ENCODE results near the gene MYBPC1. TPM values are rescaled to one million over a fixed set of nuclear protein-coding genes. Genes with fewer than 3 reads are reported as not detected.

Gene MYBPC1
- total RNA-seq, 5 donors from 2014 or later (not counting 1 experiment from before 2014, with no cell fraction given) = not detected

- Mint-ChIP-seq H3K4me3 (no peak overlapping the region), H3K9me3 (no peaks in the 10 kb centered on the region), H3K36me3 (no peaks in the 10 kb centered on the region), H3K27me3 (no peaks in the 10 kb centered on the region), H3K27ac (no peak overlapping the region), H3K4me1 (no peaks in the 10 kb centered on the region)
- CTCF ChIA-PET = no interaction called here
- DNase-seq (no peak), ATAC-seq (replicated peaks in 1 of 4) (no peak)
- no peaks in the 10 kb centered on the region for H3K9me3 ChIP-seq
- WGBS (ENCODE audit: insufficient coverage) = no CpG with 5 or more reads among the region's 2 CpGs
- POLR2A ChIA-PET = no interaction called here
- H3K36me3 ChIP-seq (ENCODE audit: control insufficient read depth in 2 of 2, extremely low read depth in 1 of 2, insufficient read depth in 1 of 2, low read length in 1 of 2) = no peaks in the 10 kb centered on the region
- no peak overlapping the region for H3K27ac ChIP-seq (ENCODE audit: low read length)
- no peaks in the 10 kb centered on the region for H3K4me1 ChIP-seq (ENCODE audit: control insufficient read depth in 1 of 2, extremely low read depth in 1 of 2, insufficient read depth in 2 of 2, low read length in 2 of 2)
- H3K4me3 ChIP-seq (ENCODE audit: control insufficient read depth in 1 of 2, extremely low read depth in 1 of 2, low read length in 1 of 2) = no peak overlapping the region
- peaks cover 0 to 3% of the 10 kb centered on the region in 2 experiments for H3K27me3 ChIP-seq (replicated peaks in 1 of 2; ENCODE audit: control insufficient read depth in 2 of 2, extremely low read depth in 1 of 2, insufficient read depth in 2 of 2, low read length in 1 of 2)
Measured at GRCh38 chr12:101607894-101608293, 13.1 kb downstream of the MYBPC1 start.

- 90% methylated on average over 4 of the region's 10 CpGs for WGBS (ENCODE audit: insufficient coverage)
- H3K4me3 Mint-ChIP-seq = no peak overlapping the region
- Histone ChIP-seq H3K9me3 (no peaks in the 10 kb centered on the region), H3K4me1 (ENCODE audit: control insufficient read depth in 1 of 2, extremely low read depth in 1 of 2, insufficient read depth in 2 of 2, low read length in 2 of 2) (no peaks in the 10 kb centered on the region), H3K27ac (ENCODE audit: low read length) (no peak overlapping the region), H3K36me3 (ENCODE audit: control insufficient read depth in 2 of 2, extremely low read depth in 1 of 2, insufficient read depth in 1 of 2, low read length in 1 of 2) (no peaks in the 10 kb centered on the region), H3K4me3 (ENCODE audit: control insufficient read depth in 1 of 2, extremely low read depth in 1 of 2, low read length in 1 of 2) (no peak overlapping the region), H3K27me3 (replicated peaks in 1 of 2; ENCODE audit: control insufficient read depth in 2 of 2, extremely low read depth in 1 of 2, insufficient read depth in 2 of 2, low read length in 1 of 2) (peaks cover 0 to 3% of the 10 kb centered on the region in 2 experiments)
- no peaks in the 10 kb centered on the region for H3K36me3 Mint-ChIP-seq
- DNase-seq (no peak), ATAC-seq (replicated peaks in 1 of 4) (no peak)
- no peaks in the 10 kb centered on the region for H3K9me3 Mint-ChIP-seq
- no peaks in the 10 kb centered on the region for H3K4me1 Mint-ChIP-seq
- H3K27me3 Mint-ChIP-seq = no peaks in the 10 kb centered on the region
- H3K27ac Mint-ChIP-seq = no peak overlapping the region
- CTCF ChIA-PET = no interaction called here
- POLR2A ChIA-PET = no interaction called here
Measured at GRCh38 chr12:101608301-101609133, 13.7 kb downstream of the MYBPC1 start.

DNA sequence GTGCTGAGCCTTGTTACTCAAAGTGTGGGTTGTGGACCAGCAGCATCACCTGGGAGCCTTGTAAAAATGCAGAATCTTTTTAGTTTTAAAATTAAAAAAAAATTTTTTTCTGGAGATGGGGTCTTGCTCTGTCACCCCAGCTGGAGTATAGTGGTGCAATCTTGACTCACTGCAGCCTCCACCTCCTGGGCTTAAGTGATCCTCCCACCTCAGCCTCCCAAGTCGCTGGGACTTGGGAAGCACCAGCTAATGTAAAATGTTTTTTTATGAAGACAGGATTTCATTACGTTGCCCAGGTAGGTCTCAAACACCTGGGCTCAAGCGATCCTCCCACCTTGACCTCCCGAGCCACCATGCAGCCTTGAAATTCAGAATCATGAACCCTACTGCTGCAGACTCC, 14.4 kb downstream of the MYBPC1 start:
- CTCF ChIA-PET = no interaction called here
- WGBS (ENCODE audit: insufficient coverage) = 94% methylated on average over 3 of the region's 4 CpGs
- H3K27me3 ChIP-seq (replicated peaks in 1 of 2; ENCODE audit: control insufficient read depth in 2 of 2, extremely low read depth in 1 of 2, insufficient read depth in 2 of 2, low read length in 1 of 2) = peaks cover 0 to 3% of the 10 kb centered on the region in 2 experiments

DNA sequence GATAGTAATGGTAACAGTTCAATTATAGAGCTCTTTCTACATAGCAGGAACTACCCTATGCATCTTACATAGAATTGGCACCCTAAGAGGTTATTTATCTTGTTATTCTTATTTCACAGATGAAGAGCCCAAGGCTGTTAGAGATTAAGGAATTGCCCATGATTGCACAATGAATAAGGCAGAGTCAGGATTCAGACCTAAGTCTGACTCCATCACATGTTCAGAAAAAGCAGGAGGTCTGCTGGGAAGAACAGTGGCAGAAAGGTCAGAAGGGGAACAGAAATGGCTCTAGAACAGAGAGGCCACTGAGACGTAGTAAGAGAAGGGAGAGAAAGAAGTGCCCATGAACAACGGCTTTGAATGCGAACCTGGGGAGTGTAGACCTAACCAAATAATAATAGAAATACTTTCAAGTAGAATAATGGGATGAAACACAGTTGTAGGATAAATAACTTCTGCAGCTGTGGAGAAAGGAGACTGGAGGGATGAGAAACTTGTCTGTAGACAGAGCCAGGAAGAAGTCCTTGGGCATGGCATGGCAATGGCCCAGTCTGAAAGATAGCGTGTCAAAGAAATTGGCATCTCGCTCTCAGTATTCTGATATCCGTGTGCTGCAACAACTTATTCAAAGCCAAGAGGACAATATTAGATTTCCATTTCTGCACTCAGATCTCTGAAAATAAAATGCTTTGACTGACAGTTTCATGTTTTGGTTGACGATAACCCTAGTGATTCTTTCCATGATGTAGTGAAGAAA, 17.6 kb downstream of the MYBPC1 start:
- WGBS (ENCODE audit: insufficient coverage) = 100% methylated on average over 2 of the region's 7 CpGs
- H3K27ac Mint-ChIP-seq = no peak overlapping the region
- H3K27me3 Mint-ChIP-seq = no peaks in the 10 kb centered on the region

More for the DNA sequence above, 14.4 kb downstream of the MYBPC1 start:
- no peaks in the 10 kb centered on the region for H3K9me3 ChIP-seq
- no peaks in the 10 kb centered on the region for H3K4me1 Mint-ChIP-seq
- no peak overlapping the region for H3K4me3 Mint-ChIP-seq
- DNase-seq (no peak), ATAC-seq (replicated peaks in 1 of 4) (no peak)
- H3K27ac ChIP-seq (ENCODE audit: low read length) = no peak overlapping the region
- H3K4me1 ChIP-seq (ENCODE audit: control insufficient read depth in 1 of 2, extremely low read depth in 1 of 2, insufficient read depth in 2 of 2, low read length in 2 of 2) = no peaks in the 10 kb centered on the region
- H3K36me3 ChIP-seq (ENCODE audit: control insufficient read depth in 2 of 2, extremely low read depth in 1 of 2, insufficient read depth in 1 of 2, low read length in 1 of 2) = no peaks in the 10 kb centered on the region
- H3K27ac Mint-ChIP-seq = no peak overlapping the region
- no peaks in the 10 kb centered on the region for H3K27me3 Mint-ChIP-seq
- no peaks in the 10 kb centered on the region for H3K36me3 Mint-ChIP-seq
- no peak overlapping the region for H3K4me3 ChIP-seq (ENCODE audit: control insufficient read depth in 1 of 2, extremely low read depth in 1 of 2, low read length in 1 of 2)
- H3K9me3 Mint-ChIP-seq = no peaks in the 10 kb centered on the region
- POLR2A ChIA-PET = no interaction called here

GRCh38 chr12:101616027-101616494, 21.3 kb downstream of the MYBPC1 start:
- H3K27me3 Mint-ChIP-seq = peaks cover 0 to 4% of the 10 kb centered on the region in 2 donors
- DNase-seq (peak in 3 of 35 experiments; percentile 0 to 9 (median 5)), ATAC-seq (replicated peaks in 1 of 4) (peak in 1 of 4 experiments; percentile 47)
- Histone ChIP-seq H3K27ac (ENCODE audit: low read length) (no peak overlapping the region), H3K4me1 (ENCODE audit: control insufficient read depth in 1 of 2, extremely low read depth in 1 of 2, insufficient read depth in 2 of 2, low read length in 2 of 2) (no peaks in the 10 kb centered on the region), H3K9me3 (no peaks in the 10 kb centered on the region), H3K4me3 (ENCODE audit: control insufficient read depth in 1 of 2, extremely low read depth in 1 of 2, low read length in 1 of 2) (no peak overlapping the region), H3K27me3 (replicated peaks in 1 of 2; ENCODE audit: control insufficient read depth in 2 of 2, extremely low read depth in 1 of 2, insufficient read depth in 2 of 2, low read length in 1 of 2) (no peaks in the 10 kb centered on the region), H3K36me3 (ENCODE audit: control insufficient read depth in 2 of 2, extremely low read depth in 1 of 2, insufficient read depth in 1 of 2, low read length in 1 of 2) (no peaks in the 10 kb centered on the region)
- H3K4me3 Mint-ChIP-seq = peak overlapping the region in 2 of 3 donors; percentile 18 to 25
- POLR2A ChIA-PET = no interaction called here
- H3K9me3 Mint-ChIP-seq = no peaks in the 10 kb centered on the region
- CTCF ChIA-PET = interaction anchor here in 1 of 2 donors (0.5 to 0.6 kb wide), 2 partner anchors 142 to 160 kb away, joined by 3 to 7 read pairs; no protein-coding TSS in a partner anchor
- no peaks in the 10 kb centered on the region for H3K36me3 Mint-ChIP-seq
- H3K27ac Mint-ChIP-seq = no peak overlapping the region
- 0% methylated on average over 1 of the region's 4 CpGs for WGBS (ENCODE audit: insufficient coverage)
- peaks cover 13 to 16% (median 13%) of the 10 kb centered on the region in 3 donors for H3K4me1 Mint-ChIP-seq

More for the DNA sequence above, 17.6 kb downstream of the MYBPC1 start:
- Histone ChIP-seq H3K27ac (ENCODE audit: low read length) (no peak overlapping the region), H3K36me3 (ENCODE audit: control insufficient read depth in 2 of 2, extremely low read depth in 1 of 2, insufficient read depth in 1 of 2, low read length in 1 of 2) (no peaks in the 10 kb centered on the region), H3K9me3 (no peaks in the 10 kb centered on the region), H3K27me3 (replicated peaks in 1 of 2; ENCODE audit: control insufficient read depth in 2 of 2, extremely low read depth in 1 of 2, insufficient read depth in 2 of 2, low read length in 1 of 2) (no peaks in the 10 kb centered on the region), H3K4me1 (ENCODE audit: control insufficient read depth in 1 of 2, extremely low read depth in 1 of 2, insufficient read depth in 2 of 2, low read length in 2 of 2) (no peaks in the 10 kb centered on the region), H3K4me3 (ENCODE audit: control insufficient read depth in 1 of 2, extremely low read depth in 1 of 2, low read length in 1 of 2) (no peak overlapping the region)
- Mint-ChIP-seq H3K36me3 (no peaks in the 10 kb centered on the region), H3K4me3 (no peak overlapping the region), H3K9me3 (no peaks in the 10 kb centered on the region), H3K4me1 (peaks cover 13 to 14% (median 13%) of the 10 kb centered on the region in 3 donors)
- no peak for ATAC-seq (replicated peaks in 1 of 4)
- ChIA-PET POLR2A (interaction anchor here in 1 of 2 donors (1.0 kb wide), 1 partner anchor 9 kb away, joined by 6 read pairs; no protein-coding TSS in a partner anchor), CTCF (interaction anchor here in 1 of 2 donors (0.7 kb wide), 1 partner anchor 217 kb away, joined by 3 read pairs; no protein-coding TSS in a partner anchor)
- no peak for DNase-seq

DNA sequence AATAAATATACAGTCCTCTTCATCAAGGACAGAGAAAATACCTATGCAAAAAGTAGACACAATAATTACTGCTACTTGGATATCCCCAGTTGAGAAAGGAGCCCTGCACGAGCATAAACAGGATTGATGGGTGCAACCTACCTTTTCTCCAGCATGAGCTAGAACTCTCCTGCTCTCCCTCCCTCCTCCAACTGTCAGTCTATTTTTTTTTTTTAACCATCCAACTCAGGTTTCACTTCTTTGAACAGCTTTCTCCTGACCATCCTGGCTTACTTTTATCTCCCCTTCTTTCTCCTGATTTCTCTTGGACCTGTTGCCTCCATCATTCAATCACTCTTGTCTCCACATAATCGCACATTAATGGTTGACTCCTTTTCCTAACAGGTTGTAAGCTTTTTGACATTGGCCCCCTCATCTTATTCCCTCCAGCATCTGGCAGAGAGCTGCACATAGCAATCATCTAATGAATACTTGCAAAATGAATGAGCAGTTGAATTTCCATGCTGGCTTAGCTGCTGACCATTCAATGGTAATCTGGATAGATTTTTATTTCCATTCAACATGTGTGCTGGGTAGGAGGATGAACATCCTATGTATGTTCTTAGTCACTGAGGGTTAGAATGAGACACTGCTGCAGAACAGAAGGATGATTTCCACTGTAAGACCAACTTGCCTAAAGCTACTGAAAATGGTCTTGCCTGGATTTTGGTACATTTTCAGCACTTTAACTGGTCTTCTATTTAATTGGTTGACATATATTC, 24.4 kb downstream of the MYBPC1 start:
- H3K4me1 ChIP-seq (ENCODE audit: control insufficient read depth in 1 of 2, extremely low read depth in 1 of 2, insufficient read depth in 2 of 2, low read length in 2 of 2) = no peaks in the 10 kb centered on the region
- no peak overlapping the region for H3K27ac ChIP-seq (ENCODE audit: low read length)
- no peaks in the 10 kb centered on the region for H3K27me3 ChIP-seq (replicated peaks in 1 of 2; ENCODE audit: control insufficient read depth in 2 of 2, extremely low read depth in 1 of 2, insufficient read depth in 2 of 2, low read length in 1 of 2)
- POLR2A ChIA-PET = no interaction called here
- no peak overlapping the region for H3K4me3 Mint-ChIP-seq
- no peak for DNase-seq
- 64% methylated on average over 1 of the region's 2 CpGs for WGBS (ENCODE audit: insufficient coverage)
- peaks cover 0 to 6% of the 10 kb centered on the region in 2 donors for H3K27me3 Mint-ChIP-seq
- no peaks in the 10 kb centered on the region for H3K9me3 Mint-ChIP-seq
- no peak overlapping the region for H3K4me3 ChIP-seq (ENCODE audit: control insufficient read depth in 1 of 2, extremely low read depth in 1 of 2, low read length in 1 of 2)
- H3K36me3 ChIP-seq (ENCODE audit: control insufficient read depth in 2 of 2, extremely low read depth in 1 of 2, insufficient read depth in 1 of 2, low read length in 1 of 2) = no peaks in the 10 kb centered on the region
- CTCF ChIA-PET = interaction anchor here in 1 of 2 donors (0.5 kb wide), 1 partner anchor 1354 kb away, joined by 3 read pairs; no protein-coding TSS in a partner anchor
- H3K9me3 ChIP-seq = no peaks in the 10 kb centered on the region
- no peak overlapping the region for H3K27ac Mint-ChIP-seq
- no peak for ATAC-seq (replicated peaks in 1 of 4)
- H3K4me1 Mint-ChIP-seq = peaks cover 13 to 16% (median 13%) of the 10 kb centered on the region in 3 donors
- no peaks in the 10 kb centered on the region for H3K36me3 Mint-ChIP-seq
